Dedifferentiated amniotic fluid mesenchymal stem cell (primary cell): Measurements from ENCODE around the gene HNRNPUL2.
A peak's percentile ranks its signal among the peaks of the same experiment; 100 is the strongest.
"Not testable (repeated sequence)": the region's sequence is repeated elsewhere in the genome, so short reads cannot be mapped to it uniquely, and the experiment has no call there.

Source experiments
- DNase-seq: peaks from one replicate; pipeline ENCODE4 v3.0.0-alpha.2; 2016; ENCODE audit errors: extremely low spot score

The HNRNPUL2 gene

DNA sequence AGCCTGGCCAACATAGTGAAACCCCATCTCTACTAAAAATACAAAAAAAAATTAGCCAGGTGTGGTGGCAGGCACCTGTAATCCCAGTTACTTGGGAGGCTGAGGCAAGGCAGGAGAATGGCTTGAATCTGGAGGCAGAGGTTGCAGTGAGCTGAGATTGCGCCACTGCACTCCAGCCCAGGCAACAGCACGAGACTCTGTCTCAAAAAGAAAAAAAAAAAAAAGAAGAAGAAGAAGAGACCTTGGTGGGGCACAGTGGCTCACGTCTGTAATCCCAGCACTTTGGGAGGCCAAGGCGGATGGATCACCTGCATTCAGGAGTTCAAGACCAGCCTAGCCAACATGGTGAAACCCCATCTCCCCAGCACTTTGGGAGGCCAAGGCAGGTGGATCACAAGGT, 23.3 kb downstream of the HNRNPUL2 start:
- not testable (repeated sequence) for DNase-seq

DNA sequence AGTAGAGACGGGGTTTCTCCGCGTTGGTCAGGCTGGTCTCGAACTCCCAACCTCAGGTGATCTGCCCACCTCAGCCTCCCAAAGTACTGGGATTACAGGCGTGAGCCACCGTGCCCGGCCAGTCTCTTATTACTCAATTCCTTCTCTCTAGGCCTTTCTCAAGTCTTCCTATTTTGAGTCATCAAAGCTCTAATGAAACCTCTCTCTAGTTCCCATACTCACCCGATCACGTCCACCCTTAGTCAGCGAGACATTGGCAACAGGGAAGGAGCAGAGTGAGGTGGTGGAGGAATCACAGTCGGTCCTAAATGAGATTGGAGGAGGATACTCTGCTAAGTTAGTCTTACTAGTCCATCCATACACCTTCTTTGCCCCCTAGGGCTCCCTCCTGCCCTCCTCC, 25.0 kb downstream of the HNRNPUL2 start:
- DNase-seq = no peak

DNA sequence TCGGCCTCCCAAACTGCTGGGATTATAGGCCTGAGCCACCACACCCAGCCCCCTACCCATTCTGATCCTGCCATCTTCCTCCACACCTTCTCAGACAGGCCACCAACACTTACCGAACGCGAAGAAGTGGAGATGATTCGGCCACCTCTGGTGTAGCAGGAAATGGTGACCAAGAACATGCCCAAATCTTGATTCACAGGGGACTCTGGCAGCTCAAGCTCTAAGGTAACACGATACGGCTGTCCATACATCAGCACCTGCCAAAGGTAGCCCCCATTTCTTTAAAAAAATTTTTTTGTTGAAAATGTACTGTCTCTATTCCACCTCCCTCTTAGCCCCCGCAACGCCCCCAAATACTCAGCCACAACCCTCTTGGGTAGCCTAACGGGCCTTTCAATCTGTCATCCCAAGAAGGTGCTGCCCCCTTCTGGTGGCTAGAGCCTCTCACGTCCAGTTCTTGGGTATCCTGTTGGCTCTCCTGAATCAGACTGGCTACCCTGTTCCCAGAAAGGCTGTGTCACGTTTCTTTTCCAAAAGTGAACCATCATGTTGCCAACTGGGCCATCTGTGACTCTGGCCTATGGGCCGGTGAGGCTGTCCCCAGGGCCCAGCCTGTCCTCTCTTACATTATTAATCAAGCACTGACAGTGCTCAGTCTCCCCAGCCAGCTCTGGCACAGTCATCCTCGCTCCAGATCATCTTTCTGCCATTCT, 32.6 kb downstream of the HNRNPUL2 start:
- peak; percentile 76 for DNase-seq

DNA sequence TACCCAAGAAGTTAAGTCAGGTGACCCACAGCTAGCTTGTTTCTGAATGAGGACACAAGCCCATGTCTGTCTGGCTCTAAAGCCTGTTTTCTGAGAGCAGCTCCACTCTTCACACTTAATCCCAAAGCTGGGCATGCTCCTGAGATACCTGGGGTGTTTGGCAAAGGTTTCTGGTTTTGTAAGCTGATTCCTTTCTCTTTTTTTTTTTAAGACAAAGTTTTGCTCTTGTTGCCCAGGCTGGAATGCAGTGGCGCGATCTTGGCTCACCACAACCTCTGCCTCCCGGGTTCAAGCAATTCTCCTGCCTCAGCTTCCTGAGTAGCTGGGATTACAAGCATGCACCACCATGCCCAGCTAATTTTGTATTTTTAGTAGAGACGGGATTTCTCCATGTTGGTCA, 33.6 kb downstream of the HNRNPUL2 start:
- not testable (repeated sequence) for DNase-seq

DNA sequence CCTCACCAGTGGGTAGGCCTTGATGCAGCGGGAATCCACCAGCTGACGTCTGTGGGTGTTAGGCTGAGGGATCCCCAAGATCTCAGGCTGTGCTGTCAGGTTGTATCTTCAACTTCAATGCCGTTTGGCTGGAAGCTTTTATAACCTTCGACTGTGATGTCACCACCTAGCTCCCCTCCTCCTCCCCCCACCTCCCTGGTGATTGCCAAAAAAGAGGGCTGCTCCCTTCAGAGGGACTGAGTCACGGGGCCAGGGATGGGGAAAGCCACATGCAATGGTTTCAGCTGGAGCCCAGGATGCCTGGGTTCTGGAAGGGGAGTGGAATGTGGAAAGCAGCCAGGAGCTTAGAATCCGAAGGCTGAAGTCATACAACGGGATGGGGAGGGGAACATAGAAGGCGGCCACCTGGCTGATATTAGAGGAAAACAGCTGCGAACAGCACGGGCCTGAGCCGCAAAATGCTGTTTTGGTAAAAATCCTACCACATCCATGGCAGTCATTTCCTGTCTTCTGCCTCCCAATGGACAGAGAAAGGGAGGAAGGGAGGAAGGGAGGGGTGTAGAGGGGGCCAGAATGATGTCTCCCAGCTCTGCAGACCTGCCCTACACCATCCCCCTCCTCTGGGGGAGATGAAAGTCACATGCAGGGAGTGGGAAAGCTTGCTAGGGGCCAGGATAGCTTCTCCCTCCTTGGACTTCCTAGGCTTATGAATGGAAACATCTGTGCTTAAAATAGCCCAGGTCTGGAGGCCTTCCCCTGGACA, 37.7 kb downstream of the HNRNPUL2 start, which contains the start of gene LRRN4CL:
Gene LRRN4CL, minus strand, starts transcription at position 110 of the 763 bp plus-strand sequence. CDS start 1,022 bp downstream, outside the sequence.
- DNase-seq = peak; percentile 96

DNA sequence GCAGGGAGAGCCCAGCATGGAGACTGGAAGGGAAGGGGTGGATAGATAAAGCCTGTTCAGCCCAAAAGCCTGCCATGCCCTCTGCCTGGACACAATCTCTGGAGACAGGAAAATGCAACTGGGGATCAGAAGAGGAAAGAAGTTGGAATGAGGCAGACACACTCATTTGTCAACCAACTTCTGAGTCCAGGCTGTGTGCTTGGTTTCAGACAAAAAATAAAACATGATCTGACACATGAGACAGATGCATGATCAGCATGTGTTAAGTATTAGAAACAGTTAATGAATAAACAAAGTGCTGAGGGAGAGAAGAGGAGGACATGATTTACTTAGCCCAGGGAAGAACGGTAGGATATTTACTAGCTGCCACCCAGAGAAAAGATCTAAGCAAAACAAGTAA, 38.8 kb downstream of the HNRNPUL2 start:
- DNase-seq = no peak

DNA sequence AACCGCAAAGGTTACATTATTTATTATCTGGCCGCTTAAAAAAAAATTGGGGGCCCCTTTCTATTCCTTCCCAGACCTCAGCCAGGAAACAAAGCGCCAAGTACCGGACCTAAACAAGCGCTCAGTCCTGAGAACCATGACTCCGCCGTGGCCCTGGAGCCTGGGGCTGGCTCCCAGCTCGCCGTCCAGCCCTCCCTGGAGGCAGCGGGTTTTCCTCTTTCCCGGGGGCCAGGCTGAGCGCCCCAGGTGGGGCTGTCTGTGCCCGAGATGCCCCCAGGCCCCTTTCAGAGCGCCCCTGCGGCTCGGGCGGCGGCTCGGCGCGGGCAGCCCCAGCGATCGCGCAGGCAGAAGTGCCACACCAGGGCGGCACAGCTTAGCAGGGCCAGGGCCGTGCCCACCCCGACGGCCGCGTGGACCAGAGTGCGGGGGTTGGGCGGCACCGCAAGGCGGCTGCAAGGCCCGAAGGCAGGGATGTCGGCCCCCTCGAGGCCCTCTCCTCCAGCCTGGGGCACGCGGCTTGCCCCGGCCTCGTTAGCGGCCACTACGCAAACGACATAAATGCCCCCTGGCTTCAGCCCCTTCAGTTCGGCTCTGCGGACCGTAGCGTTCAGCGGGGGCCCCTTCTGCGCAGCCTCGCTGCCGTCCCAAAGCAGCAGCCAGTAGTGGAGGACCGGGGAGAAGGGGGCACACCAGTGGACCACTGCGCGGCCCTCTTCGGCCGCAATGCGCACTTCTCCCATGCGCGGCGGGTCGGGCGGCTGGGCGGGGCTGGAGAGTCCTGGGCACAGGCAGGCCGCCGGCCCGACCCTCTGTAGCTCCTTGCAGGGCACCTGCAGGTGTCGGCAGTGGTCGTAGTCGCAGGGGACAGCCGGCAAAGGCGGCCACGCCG, 39.5 kb downstream of the HNRNPUL2 start:
- no peak for DNase-seq

DNA sequence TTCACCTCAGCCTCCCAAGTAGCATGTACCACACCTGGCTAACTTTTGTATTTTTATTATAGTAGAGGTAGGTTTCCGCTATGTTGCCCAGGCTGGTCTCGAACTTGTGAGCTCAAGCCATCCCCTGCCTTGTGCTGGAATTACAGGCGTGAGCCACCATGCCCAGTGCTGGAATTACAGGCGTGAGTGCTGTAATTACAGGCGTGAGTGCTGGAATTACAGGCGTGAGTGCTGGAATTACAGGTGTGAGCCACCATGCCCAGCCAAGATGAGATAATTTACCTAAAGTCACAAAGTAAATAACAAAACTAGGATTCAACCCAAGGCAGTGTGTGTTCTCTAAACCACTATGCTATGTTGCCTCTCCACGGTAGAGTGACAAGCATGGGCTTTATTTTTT, 44.7 kb downstream of the HNRNPUL2 start:
- DNase-seq = no peak

DNA sequence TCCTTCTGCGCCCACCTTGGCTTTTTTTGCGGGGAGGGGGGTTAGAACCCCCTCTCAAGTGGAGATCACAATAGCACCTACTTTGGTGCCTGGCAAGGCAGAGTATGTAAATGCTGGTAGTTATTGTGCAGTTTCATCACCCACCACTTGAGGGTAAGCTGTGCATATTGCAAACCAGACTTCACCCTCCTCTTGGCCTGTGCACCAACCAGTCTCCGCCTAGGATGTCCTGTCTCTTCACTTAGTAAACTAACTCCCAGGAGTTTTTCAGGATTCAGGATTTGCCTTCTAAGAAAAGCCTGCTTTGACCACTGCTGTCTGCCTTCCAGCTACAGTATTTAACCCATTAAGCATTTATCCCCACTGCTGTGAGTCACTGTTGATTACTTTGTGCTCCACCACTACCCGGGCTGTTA, 46.4 kb downstream of the HNRNPUL2 start:
- DNase-seq = peak; percentile 70

DNA sequence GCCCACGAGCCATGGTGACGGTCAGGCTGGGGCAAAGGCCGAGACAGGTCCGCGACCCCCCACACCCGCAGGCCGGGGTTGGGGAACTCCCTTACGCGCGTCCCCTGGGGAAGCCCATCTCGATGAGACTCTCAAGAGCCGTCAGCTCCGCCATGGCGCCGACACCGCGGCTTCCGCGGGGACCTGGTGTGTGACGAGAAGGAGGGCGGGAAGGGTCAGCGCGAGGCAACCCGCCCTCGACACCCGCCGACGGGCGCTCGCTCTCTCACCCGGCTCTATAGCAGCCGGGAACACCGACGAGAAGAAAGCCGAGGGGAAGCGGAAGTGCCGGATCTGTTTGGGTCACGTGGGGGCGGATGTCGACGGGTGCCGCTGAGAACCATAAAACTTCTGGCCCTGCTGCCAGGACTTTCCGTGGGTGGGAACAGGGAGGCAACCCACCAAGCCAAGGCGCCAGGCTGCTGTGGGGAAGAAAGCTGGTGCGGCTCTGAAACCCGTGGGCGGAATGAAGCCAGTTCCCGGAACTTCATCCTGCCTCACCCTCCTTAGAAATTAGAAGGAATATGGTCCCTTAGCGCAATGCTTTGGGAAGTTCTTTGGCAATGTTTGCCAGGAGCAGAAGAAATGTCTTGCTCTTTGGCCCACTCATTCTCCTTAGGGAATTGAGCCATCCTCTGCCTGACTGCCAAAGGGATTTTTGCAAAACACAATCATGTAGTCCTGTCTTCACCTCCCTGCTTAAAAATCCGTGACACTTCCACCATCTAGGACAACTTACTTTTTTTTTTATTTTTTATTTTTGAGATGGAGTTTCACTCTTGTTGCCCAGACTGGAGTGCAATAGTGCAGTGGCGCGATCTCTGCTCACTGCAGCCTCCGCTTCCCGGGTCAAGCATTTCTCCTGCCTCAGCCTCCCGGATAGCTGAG, 48.2 kb downstream of the HNRNPUL2 start, which contains the start of gene UBXN1:
Gene UBXN1, minus strand, starts transcription at position 304 of the 927 bp plus-strand sequence. Its CDS starts 150 bp downstream, at position 154.
- peak; percentile 86 for DNase-seq

DNA sequence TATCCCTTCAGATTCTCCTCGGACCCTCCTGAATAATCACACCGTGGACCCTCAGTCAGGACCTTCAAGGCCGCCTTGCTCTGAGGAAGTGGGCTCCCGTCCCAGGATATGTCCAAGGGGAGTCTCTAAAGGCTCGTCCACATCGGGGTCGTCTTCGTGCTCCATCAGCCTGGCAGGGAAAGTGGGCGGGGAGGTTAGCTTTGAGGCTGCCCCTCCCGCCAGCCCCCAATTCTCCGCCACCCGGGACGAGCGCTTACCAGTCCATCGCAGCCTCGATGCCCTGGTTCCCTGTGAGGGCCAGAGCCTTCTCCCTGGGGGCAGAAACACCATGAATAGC, 48.9 kb downstream of the HNRNPUL2 start:
- DNase-seq = no peak

DNA sequence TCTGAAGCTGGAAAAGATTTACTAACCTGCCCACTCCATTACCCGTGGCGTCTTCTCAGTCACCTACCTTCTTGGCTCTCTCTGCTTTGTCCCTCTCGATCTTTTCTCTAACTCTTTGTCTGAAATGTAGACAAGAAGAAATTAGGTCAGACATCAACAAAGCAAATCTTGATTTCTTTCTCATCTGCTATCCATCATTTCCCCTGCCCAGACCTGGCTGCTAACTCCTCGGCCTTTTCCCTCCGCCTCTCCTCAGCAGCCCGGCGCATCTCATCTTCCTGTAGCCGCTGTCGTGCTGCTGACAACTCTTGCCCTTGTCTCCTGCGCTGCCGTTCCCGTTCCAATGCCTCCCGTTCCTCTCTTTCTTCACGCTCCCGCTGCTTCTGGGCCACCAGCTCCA, 49.5 kb downstream of the HNRNPUL2 start:
- DNase-seq = no peak

DNA sequence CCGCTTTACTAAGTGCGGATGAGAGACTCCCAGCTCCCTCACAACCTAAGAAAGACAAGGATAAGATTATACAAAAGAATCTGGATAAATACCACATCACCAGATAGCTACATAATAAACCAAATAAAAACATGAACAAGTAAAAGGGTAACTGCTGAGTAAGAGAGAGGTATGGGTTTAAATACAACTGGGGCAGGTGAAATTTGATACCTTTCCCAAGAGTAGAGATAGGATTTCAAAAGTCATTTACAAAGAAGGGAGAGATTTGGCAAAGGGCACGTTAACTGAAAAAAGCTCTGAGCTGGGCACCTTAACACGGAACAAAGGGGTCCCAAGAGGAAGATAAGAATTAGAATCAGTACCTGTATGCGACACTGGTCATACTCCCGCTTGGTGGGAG, 50.1 kb downstream of the HNRNPUL2 start:
- DNase-seq = no peak

DNA sequence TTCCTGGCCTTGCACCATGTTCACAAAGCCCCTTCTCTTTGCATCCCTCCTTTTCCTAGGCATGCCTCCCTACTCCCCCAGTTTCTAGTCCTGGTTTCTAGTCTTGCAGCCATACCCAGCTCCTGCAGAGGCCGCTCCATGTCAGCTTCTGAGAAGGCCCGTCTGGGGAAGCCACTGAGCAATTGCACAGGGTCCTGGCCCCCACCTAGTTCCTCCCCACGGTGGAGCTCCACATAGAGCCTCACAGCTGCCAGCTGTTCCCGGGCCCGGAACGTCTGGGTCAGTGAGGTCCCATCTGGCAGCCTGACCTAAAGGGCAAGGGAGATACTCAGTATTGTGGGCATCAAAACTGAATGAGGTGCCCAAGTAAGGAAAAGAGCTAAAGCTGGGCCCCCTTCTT, 50.6 kb downstream of the HNRNPUL2 start:
- DNase-seq = no peak

DNA sequence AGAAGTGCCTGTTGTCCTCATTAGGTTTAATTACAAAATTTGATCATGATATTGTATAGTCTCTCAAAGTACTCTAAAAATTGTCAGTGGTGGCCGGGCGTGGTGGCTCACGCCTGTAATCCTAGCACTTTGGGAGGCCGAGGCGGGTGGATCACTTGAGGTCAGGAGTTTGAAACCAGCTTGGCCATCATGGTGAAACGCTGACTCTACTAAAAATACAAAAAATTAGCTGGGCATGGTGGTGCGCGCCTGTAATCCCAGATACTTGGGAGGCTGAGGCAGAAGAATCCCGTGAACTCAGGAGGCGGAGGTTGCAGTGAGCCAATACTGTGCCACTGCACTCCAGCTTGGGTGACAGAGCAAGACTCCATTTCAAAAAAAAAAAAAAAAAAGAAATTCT, 51.8 kb downstream of the HNRNPUL2 start:
- not testable (repeated sequence) for DNase-seq

DNA sequence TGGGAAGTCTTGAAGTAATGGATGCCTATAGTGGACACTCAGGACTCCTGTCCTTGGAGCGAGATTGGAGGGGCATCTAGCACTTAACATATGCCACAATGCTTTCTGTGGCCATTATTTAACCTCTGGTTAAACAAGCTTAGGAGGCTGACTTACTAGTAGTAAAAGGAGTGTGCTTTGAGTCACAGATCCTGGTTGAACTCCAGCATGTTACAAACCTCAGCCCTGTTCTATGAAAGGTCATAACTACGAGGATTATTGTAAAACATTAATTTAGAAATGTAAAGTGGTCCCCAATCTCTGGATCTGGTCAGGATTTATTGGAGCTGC, 54.1 kb downstream of the HNRNPUL2 start:
- DNase-seq = no peak

DNA sequence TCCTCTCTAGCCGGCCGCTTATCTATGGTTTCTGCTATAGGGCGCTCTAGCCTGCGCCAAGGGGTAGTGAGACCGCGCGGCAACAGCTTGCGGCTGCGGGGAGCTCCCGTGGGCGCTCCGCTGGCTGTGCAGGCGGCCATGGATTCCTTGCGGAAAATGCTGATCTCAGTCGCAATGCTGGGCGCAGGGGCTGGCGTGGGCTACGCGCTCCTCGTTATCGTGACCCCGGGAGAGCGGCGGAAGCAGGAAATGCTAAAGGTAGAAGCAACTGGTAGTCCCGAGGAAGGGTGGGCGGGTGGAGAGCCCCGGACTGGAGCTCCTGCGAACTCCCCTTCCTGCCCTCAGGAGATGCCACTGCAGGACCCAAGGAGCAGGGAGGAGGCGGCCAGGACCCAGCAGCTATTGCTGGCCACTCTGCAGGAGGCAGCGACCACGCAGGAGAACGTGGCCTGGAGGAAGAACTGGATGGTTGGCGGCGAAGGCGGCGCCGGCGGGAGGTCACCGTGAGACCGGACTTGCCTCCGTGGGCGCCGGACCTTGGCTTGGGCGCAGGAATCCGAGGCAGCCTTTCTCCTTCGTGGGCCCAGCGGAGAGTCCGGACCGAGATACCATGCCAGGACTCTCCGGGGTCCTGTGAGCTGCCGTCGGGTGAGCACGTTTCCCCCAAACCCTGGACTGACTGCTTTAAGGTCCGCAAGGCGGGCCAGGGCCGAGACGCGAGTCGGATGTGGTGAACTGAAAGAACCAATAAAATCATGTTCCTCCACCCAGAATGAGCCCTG, 55.5 kb downstream of the HNRNPUL2 start, which contains the start of the genes LBHD1 and UQCC3:
Gene LBHD1, minus strand, starts transcription at position 660 of the 782 bp plus-strand sequence. CDS start 2,236 bp downstream, outside the sequence.
Gene UQCC3, plus strand, starts transcription at position 66 of the 782 bp plus-strand sequence. Its CDS starts 73 bp downstream, at position 139.
- peak; percentile 59 for DNase-seq

DNA sequence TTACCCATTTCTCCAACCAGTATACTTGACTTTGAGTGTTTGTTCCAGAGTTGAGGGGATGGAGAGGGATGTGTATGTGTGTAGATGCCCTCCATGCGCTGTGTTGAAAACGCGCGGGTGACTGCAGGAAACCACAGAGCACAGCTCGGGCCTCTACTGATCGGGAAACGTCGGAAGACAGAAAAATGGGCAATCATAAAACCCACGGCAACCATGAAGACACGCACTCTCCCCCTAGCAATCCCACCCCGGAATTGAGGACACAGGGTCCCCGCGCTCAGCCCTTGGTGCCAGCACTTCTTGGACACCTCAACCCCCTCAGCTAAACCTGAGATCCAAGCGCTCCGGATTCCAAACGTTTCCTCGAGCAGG, 56.0 kb downstream of the HNRNPUL2 start:
- no peak for DNase-seq

DNA sequence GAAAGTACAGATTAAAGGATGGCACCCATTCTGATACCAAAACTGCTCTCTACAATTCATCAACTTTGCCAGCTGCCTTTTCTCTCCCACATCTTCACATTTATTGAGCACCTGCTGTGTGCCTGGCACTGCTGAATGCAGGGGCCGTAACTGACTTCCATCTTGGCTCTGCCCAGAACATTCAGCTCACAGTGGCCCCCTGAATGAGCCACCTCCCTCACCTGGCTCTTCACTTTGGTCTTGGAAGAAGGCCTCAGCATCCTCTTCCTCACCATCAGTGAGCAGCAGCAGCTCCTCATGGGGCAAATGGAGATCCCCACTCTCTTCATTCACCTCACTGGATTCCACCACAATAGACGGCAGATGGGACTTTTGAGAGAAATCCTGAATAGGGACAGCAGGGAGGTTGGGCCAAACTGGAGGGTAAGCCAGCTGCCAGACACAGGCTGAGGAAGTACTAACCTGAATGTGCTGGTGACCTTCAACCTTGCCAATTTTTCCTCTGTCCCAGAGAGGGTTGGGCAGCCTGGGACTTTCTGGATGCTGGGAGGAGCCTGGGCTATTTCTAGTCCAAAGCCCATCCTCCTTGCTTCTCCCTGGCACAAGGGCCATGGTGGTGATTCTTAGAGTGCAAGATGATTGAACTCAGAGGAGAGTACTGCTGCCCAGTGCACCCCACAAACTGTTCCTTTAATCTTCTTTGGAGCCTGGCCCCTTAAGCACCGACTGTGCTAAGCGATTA, 57.7 kb downstream of the HNRNPUL2 start:
- no peak for DNase-seq
